GM19468 (cell line): ENCODE measurements around the gene ERC1.
"Not testable (repeated sequence)": the region's sequence is repeated elsewhere in the genome, so short reads cannot be mapped to it uniquely, and the experiment has no call there.

Experiments
- ATAC-seq: cut with Tn5 transposase; IDR thresholded peaks from one replicate; pipeline ENCODE4 v1.9.1; 2021; ENCODE audit warnings: mild to moderate bottlenecking, moderate library complexity, moderate number of reproducible peaks; ENCODE audit not compliant: unreplicated experiment; ENCODE audit errors: extremely low read depth

The ERC1 gene

GRCh38 chr12:1115484-1116231, 124.6 kb downstream of the ERC1 start:
- ATAC-seq, result no peak

- ATAC-seq, result no peak
Measured at GRCh38 chr12:1117371-1117770, 126.3 kb downstream of the ERC1 start.

GRCh38 chr12:1117970-1118563, 127.0 kb downstream of the ERC1 start:
- no peak for ATAC-seq

GRCh38 chr12:1122786-1123185, 131.8 kb downstream of the ERC1 start:
- no peak for ATAC-seq

- no peak for ATAC-seq
Measured at GRCh38 chr12:1126091-1126490, 135.1 kb downstream of the ERC1 start.

GRCh38 chr12:1127021-1127420, 136.0 kb downstream of the ERC1 start:
- no peak for ATAC-seq

- no peak for ATAC-seq
Measured at GRCh38 chr12:1130164-1130563, 139.1 kb downstream of the ERC1 start.

GRCh38 chr12:1130571-1130970, 139.5 kb downstream of the ERC1 start:
- ATAC-seq, result no peak

GRCh38 chr12:1131811-1132224, 140.8 kb downstream of the ERC1 start:
- no peak for ATAC-seq

- ATAC-seq, result no peak
Measured at GRCh38 chr12:1132311-1132710, 141.3 kb downstream of the ERC1 start.

GRCh38 chr12:1138691-1139090, 147.7 kb downstream of the ERC1 start:
- ATAC-seq, result no peak

GRCh38 chr12:1146758-1147157, 155.7 kb downstream of the ERC1 start:
- not testable (repeated sequence) for ATAC-seq

GRCh38 chr12:1147821-1148220, 156.8 kb downstream of the ERC1 start:
- no peak for ATAC-seq

GRCh38 chr12:1157046-1157445, 166.0 kb downstream of the ERC1 start:
- ATAC-seq, result no peak

- ATAC-seq, result no peak
Measured at GRCh38 chr12:1161197-1161596, 170.2 kb downstream of the ERC1 start.

GRCh38 chr12:1162081-1162760, 171.2 kb downstream of the ERC1 start:
- no peak for ATAC-seq

- ATAC-seq, result no peak
Measured at GRCh38 chr12:1167784-1168183, 176.8 kb downstream of the ERC1 start.

GRCh38 chr12:1170411-1170810, 179.4 kb downstream of the ERC1 start:
- ATAC-seq, result no peak

- no peak for ATAC-seq
Measured at GRCh38 chr12:1171657-1172408, 180.8 kb downstream of the ERC1 start.

GRCh38 chr12:1173781-1174617, 183.0 kb downstream of the ERC1 start:
- ATAC-seq, result no peak
